PC-9 (cell line): Measurements from ENCODE around the gene ACAD10.

ENCODE experiments used
- EZH2 ChIP-seq: fragments of 200-600 bp; sonication (generic); IDR thresholded peaks from 2 replicates; pipeline ENCODE4 v1.8.0; 2017; ENCODE audit warnings: antibody characterized with exemption, low read depth
- TF ChIP-seq, protein P1 (sequence below): fragments of 200-600 bp; sonication (generic); conservative IDR thresholded peaks from 2 replicates; pipeline ENCODE4 v1.6.1; 2017; ENCODE audit warnings: mixed run types, antibody characterized with exemption, mild to moderate bottlenecking, moderate library complexity

GRCh38 chr12:111748867-111749266 lies 63.0 kb downstream of the ACAD10 start:
- TF ChIP-seq EZH2, result no peak
- TF ChIP-seq, protein P1, sequence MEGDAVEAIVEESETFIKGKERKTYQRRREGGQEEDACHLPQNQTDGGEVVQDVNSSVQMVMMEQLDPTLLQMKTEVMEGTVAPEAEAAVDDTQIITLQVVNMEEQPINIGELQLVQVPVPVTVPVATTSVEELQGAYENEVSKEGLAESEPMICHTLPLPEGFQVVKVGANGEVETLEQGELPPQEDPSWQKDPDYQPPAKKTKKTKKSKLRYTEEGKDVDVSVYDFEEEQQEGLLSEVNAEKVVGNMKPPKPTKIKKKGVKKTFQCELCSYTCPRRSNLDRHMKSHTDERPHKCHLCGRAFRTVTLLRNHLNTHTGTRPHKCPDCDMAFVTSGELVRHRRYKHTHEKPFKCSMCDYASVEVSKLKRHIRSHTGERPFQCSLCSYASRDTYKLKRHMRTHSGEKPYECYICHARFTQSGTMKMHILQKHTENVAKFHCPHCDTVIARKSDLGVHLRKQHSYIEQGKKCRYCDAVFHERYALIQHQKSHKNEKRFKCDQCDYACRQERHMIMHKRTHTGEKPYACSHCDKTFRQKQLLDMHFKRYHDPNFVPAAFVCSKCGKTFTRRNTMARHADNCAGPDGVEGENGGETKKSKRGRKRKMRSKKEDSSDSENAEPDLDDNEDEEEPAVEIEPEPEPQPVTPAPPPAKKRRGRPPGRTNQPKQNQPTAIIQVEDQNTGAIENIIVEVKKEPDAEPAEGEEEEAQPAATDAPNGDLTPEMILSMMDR, result no peak
